GM23338 (cell line): ENCODE measurements around the gene SLC9A3. TPM values are rescaled to one million over a fixed set of nuclear protein-coding genes. Genes with fewer than 3 reads are reported as not detected.

Experiments
- CTCF ChIP-seq, 2 experiments: fragments of 200-600 bp in 1 of 2; sonication (generic) in 1 of 2; conservative IDR thresholded peaks; 2 replicates each; pipeline versions ENCODE4 v1.5.1 to v1.6.1; 2016 to 2017; ENCODE audit warnings: antibody characterized with exemption in 2 of 2, low read depth in 2 of 2, mild to moderate bottlenecking in 2 of 2, moderate library complexity in 1 of 2
- EZH2 ChIP-seq: fragments of 200-600 bp; sonication (generic); IDR thresholded peaks from one replicate; pipeline ENCODE4 v1.8.0; 2017; ENCODE audit warnings: antibody characterized with exemption, mild to moderate bottlenecking, low read depth; ENCODE audit not compliant: unreplicated experiment
- EZH2phosphoT487 ChIP-seq: fragments of 200-600 bp; sonication (generic); IDR thresholded peaks from one replicate; pipeline ENCODE4 v1.8.1; 2018; ENCODE audit warnings: antibody characterized with exemption; ENCODE audit not compliant: unreplicated experiment
- JUNB ChIP-seq: IDR thresholded peaks from one replicate; pipeline ENCODE4 v1.6.1; 2016; ENCODE audit warnings: antibody characterized with exemption; ENCODE audit not compliant: unreplicated experiment
- NANOG ChIP-seq: IDR thresholded peaks from 2 replicates; pipeline ENCODE4 v1.6.1; 2016; ENCODE audit warnings: antibody characterized with exemption, borderline replicate concordance
- POLR2AphosphoS5 ChIP-seq: IDR thresholded peaks from 2 replicates; pipeline ENCODE4 v1.6.1; 2016; ENCODE audit warnings: antibody characterized with exemption, low read depth
- STAT1 ChIP-seq: IDR thresholded peaks from one replicate; pipeline ENCODE4 v1.6.1; 2016; ENCODE audit warnings: antibody characterized with exemption; ENCODE audit not compliant: unreplicated experiment
- ZNF114 ChIP-seq: fragments of 250-450 bp; sonication (Bioruptor Pico); IDR thresholded peaks from 2 replicates; pipeline ENCODE4 v1.5.0; 2020; ENCODE audit warnings: mild to moderate bottlenecking, moderate library complexity
- ZNF331 ChIP-seq: fragments of 250-450 bp; sonication (Bioruptor Pico); IDR thresholded peaks from 2 replicates; pipeline ENCODE4 v1.5.0; 2020; ENCODE audit warnings: low read depth, mild to moderate bottlenecking, moderate library complexity
- polyA plus RNA-seq: library from polyadenylated mRNA; unstranded; fragments of >200 nt; fragmentation: Nextera tagmentation; extraction: Ambion mirVana; gene quantifications from 2 replicates; pipeline ENCODE4 v1.2.1, GENCODE V29; 2016
- total RNA-seq: library from RNA; depleted of rRNA; stranded (reverse); fragments of >200 nt; shearing (Covaris generic); gene quantifications from 2 replicates; pipeline ENCODE4 v1.2.3, GENCODE V29; 2014
- TF ChIP-seq, protein P1 (sequence below): fragments of 250-450 bp; sonication (Bioruptor Pico); IDR thresholded peaks from 2 replicates; pipeline ENCODE4 v1.5.0; 2020; ENCODE audit warnings: mild to moderate bottlenecking, moderate library complexity
- TF ChIP-seq, protein P2 (sequence below): IDR thresholded peaks from 2 replicates; pipeline ENCODE4 v1.6.1; 2016; ENCODE audit warnings: antibody characterized with exemption

The SLC9A3 gene
- total and polyA plus RNA-seq, 2 experiments from 2014 or later = 0.39 to 3.1 TPM

DNA sequence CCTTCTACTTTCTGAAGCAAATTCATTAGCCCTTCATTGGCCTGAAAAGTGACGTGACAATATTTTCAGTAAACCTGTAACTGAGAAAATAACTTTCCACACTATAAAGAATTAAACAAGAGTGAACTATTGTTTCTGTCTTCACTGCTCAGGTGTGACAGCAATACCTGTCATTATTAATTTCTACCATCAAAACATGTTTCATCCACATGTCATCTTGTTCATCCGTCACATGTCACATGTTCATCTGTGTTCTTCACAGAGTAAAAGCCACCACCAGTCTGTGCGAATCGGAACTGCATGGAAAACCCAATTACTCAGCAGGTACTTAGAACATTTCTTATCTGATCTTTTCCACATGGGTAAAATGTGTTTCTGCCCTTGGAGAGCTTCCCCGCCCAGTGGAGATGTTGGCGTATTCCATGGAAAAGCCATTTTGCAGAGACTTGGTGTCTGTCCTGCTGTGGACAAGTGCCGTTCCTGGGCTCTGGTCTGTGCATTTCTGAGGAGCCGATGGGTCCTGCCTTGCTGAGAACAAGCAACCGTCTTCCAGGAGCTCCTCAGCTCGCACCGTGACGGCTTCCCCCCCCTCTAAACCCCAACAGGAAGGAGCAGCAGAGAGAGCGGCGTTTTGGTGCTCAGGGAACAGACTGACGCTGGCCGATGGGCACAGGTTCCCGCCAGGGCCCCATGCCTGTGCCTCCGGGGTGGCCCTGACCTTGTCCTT lies 91.9 kb downstream of the SLC9A3 start (continued):
- TF ChIP-seq, protein P1, sequence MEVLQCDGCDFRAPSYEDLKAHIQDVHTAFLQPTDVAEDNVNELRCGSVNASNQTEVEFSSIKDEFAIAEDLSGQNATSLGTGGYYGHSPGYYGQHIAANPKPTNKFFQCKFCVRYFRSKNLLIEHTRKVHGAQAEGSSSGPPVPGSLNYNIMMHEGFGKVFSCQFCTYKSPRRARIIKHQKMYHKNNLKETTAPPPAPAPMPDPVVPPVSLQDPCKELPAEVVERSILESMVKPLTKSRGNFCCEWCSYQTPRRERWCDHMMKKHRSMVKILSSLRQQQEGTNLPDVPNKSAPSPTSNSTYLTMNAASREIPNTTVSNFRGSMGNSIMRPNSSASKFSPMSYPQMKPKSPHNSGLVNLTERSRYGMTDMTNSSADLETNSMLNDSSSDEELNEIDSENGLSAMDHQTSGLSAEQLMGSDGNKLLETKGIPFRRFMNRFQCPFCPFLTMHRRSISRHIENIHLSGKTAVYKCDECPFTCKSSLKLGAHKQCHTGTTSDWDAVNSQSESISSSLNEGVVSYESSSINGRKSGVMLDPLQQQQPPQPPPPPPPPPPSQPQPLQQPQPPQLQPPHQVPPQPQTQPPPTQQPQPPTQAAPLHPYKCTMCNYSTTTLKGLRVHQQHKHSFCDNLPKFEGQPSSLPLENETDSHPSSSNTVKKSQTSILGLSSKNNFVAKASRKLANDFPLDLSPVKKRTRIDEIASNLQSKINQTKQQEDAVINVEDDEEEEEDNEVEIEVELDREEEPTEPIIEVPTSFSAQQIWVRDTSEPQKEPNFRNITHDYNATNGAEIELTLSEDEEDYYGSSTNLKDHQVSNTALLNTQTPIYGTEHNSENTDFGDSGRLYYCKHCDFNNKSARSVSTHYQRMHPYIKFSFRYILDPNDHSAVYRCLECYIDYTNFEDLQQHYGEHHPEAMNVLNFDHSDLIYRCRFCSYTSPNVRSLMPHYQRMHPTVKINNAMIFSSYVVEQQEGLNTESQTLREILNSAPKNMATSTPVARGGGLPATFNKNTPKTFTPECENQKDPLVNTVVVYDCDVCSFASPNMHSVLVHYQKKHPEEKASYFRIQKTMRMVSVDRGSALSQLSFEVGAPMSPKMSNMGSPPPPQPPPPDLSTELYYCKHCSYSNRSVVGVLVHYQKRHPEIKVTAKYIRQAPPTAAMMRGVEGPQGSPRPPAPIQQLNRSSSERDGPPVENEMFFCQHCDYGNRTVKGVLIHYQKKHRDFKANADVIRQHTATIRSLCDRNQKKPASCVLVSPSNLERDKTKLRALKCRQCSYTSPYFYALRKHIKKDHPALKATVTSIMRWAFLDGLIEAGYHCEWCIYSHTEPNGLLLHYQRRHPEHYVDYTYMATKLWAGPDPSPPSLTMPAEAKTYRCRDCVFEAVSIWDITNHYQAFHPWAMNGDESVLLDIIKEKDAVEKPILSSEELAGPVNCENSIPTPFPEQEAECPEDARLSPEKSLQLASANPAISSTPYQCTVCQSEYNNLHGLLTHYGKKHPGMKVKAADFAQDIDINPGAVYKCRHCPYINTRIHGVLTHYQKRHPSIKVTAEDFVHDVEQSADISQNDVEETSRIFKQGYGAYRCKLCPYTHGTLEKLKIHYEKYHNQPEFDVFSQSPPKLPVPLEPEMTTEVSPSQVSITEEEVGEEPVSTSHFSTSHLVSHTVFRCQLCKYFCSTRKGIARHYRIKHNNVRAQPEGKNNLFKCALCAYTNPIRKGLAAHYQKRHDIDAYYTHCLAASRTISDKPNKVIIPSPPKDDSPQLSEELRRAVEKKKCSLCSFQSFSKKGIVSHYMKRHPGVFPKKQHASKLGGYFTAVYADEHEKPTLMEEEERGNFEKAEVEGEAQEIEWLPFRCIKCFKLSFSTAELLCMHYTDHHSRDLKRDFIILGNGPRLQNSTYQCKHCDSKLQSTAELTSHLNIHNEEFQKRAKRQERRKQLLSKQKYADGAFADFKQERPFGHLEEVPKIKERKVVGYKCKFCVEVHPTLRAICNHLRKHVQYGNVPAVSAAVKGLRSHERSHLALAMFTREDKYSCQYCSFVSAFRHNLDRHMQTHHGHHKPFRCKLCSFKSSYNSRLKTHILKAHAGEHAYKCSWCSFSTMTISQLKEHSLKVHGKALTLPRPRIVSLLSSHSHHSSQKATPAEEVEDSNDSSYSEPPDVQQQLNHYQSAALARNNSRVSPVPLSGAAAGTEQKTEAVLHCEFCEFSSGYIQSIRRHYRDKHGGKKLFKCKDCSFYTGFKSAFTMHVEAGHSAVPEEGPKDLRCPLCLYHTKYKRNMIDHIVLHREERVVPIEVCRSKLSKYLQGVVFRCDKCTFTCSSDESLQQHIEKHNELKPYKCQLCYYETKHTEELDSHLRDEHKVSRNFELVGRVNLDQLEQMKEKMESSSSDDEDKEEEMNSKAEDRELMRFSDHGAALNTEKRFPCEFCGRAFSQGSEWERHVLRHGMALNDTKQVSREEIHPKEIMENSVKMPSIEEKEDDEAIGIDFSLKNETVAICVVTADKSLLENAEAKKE (CRISPR knock-in tag) = no peak
- no peak for TF ChIP-seq NANOG
- TF ChIP-seq, protein P2, sequence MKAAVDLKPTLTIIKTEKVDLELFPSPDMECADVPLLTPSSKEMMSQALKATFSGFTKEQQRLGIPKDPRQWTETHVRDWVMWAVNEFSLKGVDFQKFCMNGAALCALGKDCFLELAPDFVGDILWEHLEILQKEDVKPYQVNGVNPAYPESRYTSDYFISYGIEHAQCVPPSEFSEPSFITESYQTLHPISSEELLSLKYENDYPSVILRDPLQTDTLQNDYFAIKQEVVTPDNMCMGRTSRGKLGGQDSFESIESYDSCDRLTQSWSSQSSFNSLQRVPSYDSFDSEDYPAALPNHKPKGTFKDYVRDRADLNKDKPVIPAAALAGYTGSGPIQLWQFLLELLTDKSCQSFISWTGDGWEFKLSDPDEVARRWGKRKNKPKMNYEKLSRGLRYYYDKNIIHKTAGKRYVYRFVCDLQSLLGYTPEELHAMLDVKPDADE = no peak
- TF ChIP-seq POLR2AphosphoS5 = no peak
- TF ChIP-seq EZH2phosphoT487 = no peak
- TF ChIP-seq JUNB = no peak
- no peak for TF ChIP-seq STAT1
- no peak for TF ChIP-seq CTCF (conservative IDR thresholded peaks at IDR 0.05; ENCODE audit: low read depth in 2 of 2)
- no peak for TF ChIP-seq ZNF331
- TF ChIP-seq ZNF114 (CRISPR knock-in tag) = no peak
- no peak for TF ChIP-seq EZH2
